GM18520 (cell line): Measurements from ENCODE around the gene KIF26A.

Experiments used
- ATAC-seq: cut with Tn5 transposase; IDR thresholded peaks from one replicate; pipeline ENCODE4 v1.9.1; 2021; ENCODE audit not compliant: unreplicated experiment

The KIF26A gene

DNA sequence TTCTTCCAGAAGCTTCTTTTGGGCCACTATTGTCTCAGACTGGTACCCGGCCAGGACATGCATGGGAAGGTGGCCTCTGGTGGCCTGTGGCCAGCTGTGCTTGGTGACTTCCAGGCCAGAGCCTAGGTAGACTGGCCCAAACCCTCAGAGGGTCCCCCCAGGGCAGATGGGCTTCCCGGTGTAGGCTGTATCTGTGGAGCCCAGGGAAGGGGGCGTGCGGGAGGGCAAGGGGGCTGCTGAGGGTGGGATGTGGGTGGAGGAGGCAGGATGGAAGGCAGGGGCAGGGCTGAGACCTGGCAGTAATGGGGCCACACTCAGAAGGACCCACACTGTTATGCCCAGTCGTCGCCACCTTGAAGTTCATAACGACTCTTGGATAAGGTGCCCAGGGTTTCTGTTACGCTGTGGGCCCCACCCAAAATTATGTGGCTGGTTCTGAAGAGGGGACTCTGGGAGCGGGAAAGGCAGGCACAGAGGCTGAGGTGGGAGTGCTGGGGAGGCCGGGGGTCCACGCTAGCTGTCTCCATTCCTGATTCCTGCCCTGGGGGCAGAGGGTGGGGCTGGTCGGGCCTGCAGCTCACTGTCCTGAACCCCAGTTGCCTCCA lies 52.1 kb downstream of the KIF26A start:
- ATAC-seq, result no peak

DNA sequence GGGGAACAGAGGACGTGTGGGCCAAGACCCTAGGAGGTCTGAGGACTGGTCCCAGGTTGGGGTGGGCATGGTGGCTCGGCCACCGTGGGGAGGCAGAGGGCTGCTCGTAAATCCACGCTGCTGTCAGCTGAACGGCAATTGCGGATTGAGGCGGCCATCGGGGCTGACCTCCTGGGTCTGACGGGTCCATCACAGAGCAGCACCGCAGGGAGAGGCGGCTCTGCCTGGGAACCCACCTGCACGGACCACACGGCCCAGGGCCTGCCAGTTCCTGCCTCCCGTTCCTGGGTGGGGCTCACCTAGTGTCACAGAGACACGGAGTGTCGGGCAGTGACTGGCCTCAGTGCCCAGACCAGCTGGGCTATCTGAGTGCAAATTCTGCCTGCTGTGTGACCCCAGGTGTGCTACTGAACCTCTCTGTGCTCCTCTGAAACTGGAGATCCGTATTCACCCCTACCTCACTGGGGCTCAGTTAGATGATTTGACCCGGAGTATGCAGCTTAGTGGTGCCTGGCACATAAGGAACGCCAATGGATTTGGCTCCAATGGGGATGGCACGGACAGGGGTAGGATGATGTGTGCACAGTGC lies 53.1 kb downstream of the KIF26A start:
- ATAC-seq, result no peak

DNA sequence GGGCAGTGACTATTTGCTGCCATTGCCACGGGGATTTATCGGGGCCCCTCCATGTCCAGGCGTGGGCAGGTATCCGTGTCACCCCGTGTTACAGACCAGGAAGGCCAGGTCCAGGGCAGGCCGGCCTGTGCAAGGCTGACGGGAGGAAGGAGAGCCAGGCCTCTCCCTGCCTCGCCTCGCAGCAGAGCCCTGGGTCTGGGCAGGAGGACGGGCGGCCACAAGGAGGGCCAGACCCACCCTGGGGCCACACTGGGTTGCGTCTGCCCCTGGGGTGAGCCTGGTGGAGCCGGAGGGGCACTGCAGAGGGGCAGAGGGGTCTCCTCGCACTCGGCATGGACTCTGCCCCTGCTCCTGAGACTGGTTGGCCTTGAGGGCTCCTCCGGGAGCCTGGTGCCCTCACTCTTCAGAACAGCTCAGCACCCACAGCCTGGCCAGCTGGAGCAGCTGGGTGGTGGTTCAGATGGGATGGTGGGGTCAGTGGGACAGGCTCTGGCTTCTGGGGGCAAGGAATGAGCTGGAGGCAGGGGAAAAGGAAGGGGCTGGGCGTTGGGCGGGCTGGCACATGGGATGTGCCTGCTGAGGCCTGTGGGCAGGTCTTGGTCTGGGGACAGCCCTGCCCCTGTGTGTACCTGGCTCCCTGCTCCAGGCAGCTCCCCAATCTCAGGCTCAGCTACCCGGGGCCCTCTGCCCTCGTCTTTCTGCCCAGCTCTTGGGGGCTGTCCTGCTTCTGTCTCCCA lies 53.9 kb downstream of the KIF26A start:
- no peak for ATAC-seq

DNA sequence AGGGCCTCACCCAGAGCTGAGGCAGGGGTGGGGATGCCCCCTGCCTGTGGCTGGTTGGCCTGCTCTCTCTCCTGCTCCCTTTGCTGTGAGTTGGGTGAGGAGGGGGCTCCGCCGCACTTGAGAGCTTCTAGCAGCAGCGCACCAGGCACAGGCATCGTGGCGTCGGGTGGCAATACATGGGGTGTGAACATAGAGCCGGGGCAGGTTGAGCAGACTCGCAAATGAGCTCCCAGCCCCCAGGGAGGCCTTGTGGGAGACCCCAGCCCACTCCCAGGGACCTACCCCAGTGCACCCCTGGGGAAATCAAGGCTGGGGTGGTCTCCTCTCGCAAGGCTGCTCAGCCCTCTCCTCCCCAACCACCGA lies 54.5 kb downstream of the KIF26A start:
- ATAC-seq, result no peak

DNA sequence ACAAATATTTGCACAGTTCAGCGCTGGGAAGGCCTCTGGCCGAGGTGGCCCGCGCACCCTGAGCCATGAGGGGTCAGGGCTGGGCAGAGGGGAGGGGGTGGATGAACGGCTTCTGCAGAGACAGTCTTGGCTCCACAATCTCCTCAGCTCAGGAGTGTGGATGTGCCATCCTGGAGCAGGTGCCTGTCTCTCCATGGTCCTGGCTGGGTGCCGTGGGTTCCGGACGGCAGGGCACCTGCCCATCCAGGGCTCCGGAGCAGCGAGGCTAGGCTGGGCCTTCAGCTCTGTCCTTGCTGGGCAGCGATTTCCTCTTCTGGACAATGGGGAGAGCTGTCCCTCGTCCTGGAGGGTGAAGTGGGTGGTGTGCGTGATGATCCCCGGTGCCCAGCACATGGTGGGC lies 55.6 kb downstream of the KIF26A start:
- no peak for ATAC-seq

DNA sequence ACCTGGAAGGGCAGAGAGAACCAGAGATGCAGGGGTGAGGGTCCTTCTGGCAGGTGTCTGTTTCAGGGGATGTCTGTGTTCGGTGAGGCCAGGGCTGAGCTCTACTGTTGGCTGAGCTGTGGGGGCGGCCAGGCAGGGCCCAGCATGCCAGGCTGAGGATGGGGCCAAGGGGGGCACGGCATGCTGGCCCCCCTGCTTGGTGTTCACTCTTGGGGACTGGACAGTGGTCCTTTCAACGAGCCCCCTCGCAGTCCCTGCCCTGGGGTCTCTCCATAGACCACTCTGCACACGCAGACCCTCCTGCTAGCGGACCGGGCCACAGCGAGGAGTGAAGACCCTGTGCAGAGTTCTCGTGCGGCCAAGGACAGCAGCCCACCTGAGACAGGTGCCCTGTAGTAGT lies 56.3 kb downstream of the KIF26A start:
- ATAC-seq, result no peak

DNA sequence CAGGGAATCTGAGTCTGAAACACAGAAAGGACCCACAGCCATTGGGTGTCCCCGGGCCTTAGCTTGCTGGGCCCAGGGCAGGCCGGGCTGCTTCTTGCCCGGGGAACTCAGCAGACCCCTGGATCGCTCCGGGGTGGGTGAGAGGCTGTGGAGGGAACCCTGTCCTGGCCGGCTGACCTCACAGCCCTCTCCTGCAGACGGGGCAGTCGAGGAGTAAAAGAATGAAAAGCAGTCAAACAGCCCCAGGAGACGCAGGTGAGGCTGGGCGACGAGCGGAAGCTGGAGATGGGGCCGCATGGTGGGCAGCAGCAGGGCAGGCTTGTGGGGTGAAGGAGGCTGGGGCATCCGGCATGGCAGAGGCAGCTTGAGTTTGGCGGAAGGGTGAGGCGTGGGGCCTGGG lies 57.0 kb downstream of the KIF26A start:
- ATAC-seq, result no peak

DNA sequence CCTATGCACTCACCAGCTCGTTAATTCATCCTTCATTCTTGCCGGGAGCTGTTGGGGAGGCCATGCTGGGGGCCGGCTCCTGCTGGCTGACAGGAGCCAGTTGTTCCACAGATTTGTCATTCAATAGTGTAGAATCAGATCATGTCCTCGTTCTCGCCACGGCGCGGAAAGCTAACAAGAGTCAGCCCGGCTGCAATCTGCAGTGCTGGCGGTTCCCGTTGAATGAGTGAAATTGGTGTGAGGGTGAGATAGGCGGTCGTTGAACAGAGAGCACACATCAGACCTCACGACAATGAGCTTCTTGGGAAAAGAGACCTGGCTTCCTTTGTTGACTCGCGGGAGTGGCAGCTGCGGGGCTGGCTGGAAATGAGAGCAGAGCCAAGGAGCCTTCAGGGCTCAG lies 57.5 kb downstream of the KIF26A start:
- ATAC-seq, result no peak

DNA sequence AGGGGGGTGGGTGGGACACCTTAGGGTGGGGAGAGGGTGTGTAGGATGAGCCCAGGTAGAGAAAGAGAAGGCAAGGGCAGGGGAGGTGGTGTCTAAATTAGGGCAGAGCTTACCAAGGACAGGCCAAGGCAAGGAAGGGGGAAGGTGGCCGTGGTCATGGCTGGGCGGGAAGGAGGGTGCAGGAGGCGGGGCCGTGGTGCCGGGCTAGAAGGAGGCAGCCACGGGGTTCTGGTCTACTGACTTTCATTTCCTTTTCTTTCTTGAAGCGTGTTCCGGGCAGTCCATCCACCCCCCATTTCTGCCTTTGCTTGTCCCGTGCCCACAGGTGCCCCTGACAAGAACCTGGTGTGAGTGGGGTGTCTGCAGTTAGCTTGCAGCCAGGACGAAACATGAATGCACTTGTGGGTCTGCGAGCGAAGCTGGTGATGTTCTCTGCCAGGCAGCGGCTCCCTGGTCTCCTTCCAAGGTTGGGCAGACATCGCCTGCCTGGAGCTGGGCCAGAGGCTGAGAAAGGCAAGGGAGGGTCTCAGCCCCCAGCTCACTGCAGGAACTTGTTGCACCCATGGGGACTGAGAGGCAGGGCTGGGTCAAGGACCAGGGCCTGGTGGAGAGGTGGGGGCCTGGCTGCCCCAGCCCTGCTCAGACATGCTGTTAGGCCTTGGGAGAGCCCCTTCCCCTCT lies 58.2 kb downstream of the KIF26A start:
- ATAC-seq, result no peak

DNA sequence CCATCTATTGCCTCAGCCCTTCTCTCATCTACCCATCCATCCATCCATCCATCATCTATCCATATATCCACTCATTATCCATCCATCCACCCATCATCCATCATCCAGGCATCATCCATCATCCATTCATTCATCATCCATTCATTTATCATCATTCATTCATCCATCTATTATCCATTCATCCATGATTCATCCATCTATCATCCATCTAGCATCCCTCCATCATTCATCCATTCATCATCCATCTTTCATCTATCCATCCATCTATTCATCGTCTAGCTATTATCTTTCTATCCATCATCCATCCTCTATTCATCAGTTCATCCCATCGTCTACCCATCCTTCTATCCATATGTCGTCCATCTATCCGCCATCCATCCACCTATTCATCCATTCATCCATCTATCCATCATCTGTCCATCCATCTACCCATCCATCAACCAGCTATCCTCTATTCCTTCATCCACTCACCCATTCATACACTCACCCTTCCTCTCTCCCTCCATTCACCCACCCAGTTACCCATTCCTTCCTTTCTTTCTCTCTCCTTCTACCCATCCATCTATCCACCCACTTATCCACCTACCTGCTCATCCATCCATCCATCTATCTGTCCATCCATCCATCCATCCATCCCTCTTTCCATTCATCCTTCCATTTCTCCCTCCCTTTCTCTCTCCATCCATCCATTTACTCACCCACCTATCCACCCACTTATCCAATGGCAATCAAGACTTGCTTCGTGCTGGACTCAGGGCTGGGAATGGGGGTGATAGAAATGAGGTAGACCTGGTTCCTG lies 59.3 kb downstream of the KIF26A start:
- ATAC-seq, result no peak

DNA sequence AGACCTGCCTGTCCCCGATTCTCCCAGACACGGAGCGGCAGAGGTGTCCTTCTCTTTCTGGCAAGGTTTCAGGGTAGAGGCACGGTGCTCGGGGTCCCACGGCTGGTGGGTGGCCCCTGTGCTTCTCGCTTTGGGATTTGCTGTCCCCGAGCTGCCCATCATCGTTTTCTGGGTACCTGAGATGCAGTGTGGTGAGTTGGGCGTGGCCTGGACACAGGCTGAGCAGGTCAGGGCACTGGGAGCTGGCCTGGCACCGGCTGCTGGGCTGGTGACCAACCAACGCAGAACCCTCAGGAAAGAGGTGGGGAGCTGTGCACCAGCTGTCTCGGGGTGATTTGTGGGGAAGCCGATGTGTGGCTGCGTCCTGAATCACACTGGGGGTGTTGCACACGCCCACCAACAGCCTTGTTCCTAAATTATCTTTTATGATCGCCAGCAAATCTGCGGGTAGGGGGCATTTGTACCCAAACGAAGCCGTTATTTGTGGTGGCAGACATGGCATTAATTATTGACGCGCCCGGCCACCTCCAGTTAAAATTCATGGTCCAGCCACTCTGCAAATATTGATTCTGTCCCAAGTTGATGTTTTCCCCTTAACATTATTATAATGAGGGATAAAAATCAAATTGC lies 61.0 kb downstream of the KIF26A start:
- ATAC-seq, result no peak

DNA sequence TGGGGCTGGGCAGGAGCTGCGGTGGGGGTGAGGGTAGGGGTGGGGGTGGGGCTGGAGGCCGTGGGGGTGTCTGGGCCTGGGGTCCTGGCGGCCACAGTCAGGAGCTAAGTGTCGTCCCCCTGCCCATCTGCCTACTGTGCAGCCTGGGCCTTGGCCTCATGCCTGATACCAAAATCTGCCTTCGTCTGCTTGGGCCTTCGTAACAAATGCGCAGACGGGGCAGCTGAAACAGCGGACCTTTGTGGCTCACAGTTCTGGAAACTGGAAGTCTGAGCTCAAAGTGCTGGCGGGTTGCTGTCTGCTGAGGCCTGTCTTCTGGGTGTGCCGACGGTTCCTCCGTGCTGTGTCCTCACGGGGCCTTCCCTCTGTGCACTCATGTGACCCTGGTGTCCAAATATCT lies 61.7 kb downstream of the KIF26A start:
- no peak for ATAC-seq

DNA sequence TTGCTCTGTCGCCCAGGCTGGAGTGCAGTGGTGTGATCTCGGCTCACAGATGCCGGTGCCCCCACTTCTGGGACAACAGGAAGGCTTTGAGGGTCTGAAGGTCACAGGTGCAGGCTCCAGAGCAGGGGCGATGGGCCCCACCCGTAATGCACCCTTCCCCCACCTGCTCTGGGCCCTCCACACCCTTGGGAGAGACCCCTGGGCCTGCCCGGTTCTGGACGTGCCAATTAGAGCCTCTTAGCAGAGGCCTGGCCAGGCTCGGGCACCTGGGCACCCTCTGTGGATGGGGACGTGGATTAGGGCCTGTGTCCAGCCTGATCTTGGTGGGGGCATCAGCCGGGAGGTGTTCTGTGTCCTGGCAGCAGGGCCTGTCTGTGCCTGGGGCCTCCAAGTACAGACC lies 62.2 kb downstream of the KIF26A start:
- ATAC-seq, result no peak

DNA sequence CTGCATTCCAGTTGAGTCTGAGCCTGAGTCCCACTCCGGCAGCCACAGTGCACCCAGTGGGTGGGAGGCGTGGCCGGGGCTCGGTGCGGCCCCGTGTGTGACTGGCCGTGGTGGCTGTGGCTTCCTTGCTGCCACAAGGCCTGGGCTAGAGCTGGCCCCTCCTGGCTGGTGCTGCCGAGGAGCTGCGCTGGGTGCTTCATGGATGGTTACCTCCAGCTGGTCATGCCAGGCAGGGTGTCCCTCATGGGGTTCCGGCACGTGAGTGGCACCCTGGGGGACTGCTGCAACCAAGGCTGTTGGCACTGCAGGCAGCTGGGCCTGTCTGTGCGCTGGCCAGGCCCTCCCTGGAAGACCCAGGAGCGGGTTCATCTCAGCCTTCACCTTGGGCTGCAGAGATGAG lies 62.7 kb downstream of the KIF26A start:
- ATAC-seq, result no peak

DNA sequence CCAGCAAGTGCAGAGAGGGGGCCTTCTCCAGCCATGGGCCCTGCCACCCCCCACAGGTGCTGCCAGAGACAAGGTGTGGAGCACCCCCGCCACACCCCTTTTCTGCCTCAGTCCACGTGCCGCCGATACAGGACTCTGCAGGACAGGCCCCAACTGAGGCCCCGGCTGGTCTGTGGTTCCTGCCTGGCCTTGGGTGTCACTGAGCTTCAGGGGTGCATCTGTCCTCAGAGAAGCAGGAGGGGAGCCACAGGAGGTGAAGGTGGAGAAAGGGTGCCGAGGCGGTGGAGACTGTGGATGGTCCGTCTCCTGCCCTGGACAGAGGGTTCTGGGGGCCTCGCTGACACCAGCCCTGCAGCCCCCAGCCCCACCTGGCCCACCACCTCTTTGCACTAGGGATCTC lies 63.1 kb downstream of the KIF26A start:
- ATAC-seq, result no peak

DNA sequence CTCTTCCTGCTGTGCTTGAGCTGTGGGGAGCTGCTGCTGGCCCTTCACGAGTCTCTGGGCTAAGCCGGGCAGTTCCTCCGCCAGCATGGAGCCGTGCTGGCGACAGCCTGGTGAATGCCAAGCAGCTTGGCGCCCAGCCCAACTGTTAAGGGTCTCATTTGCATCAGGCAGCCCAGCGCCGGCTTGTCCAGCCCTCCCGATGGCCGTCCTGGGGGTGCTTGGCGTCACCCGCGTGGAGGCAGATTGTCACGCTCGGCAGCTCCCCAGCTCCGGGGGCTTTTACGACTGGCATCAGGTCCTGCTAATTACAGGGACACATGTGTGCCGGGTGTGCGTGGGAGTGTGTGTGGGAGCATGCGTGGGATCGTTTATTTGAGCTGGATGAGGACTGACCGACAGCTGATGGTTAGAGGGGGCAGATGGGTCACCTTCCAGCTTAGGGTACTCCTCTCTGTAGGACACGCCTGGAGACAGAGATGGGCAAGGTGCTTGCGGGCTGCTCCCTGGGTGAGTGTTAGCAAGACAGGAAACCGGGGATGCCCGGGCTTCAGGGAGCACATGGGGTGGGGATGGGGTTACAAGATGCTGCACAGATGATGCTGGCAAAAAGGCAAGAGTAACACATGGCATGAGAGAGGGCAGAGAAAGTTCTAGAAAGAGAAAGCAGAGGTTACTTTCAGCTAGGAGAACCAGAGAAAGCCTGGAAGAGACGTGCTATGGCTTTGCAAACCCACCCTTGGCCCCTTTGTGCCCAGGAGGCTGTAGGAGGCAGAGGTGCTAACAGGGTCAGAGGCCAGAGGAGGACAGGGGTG lies 64.1 kb downstream of the KIF26A start:
- ATAC-seq, result no peak

DNA sequence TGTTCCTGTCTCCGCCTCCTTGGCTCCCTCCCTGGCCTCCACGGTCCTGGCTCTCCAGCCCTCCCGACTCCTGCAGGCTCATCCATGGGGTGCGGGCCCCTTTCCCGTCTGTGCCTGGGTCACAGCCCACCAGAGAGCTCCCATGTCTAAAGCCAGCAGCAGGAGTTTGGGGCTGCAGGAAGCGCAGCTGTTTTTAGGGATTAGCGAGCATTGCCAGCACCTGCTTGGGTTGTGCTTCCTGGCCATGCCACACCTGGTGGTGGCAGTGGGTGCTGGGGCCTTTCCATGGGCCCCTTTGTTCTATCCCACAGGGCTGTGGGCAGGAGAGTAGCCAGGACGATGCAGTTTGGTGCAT lies 64.7 kb downstream of the KIF26A start:
- no peak for ATAC-seq

DNA sequence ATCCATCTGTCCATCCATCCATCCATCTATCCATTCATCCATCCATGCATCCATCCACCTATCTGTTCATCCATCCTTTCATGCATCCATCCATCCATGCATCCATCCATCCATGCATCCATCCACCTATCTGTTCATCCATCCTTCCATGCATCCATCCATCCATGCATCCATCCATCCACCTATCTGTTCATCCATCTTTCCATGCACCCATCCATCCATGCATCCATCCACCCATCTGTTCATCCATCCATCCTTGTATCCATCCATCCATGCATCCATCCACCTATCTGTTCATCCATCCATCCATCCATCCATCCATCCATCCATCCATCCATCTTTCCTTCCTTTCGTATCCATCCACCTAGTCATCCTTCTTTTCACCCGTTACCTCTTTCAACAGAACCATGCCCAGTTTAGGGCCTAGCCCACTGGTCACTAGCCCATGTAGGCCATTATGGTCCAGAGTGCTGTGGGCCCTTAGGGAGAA lies 66.3 kb downstream of the KIF26A start:
- no peak for ATAC-seq

DNA sequence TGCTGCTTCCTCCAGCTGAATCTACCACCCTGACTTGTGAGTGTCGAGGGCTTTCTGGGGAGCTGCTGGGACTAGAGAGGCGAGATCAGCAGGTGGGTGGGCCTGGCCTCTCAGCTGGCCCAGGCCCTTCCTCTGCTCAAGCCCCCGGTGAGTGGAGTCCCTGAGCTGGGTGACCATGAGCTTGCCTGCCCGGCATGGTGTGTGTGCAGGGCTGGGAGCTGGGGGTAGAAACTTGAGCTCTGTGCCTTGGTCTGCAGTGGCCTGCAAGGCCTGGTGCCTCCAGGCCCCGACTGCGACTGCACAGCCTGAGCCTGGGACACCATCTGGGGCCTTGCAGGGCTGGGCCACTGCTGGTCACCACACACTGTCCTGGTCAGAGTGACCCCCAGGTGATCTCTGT lies 67.4 kb downstream of the KIF26A start:
- ATAC-seq, result no peak

DNA sequence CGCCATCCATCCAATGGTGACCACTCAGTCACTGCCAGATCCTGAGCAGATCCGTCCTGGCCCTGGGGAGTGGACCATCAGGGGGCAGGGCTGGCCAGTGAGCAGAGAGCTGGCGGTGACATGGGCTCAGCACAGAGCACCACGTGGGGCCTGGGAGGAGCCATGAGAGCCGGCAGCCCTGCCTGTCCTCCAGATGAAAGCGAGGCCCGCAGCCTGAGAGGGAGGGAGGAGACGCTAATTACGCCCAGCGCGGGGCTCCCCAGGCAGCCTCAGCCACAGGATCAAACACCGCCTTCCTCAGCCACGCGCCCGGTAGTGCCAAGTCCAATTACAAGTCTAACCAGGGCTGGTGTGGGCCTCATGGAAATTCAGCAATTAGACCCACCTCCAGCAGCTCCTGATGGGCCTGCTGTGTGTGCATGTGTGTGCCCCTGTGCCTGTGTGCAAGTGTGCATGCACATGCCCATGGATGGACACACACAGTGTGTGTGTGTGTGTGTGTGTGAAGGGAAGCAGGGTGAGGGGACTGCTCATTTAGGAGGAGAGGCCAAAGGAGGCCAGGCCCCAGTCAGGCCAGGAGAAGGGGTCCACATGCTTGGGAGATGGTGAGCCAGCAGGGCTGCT lies 68.0 kb downstream of the KIF26A start:
- no peak for ATAC-seq
